K562 treated with DMSO at 1 percent for 12 hours (cell line): Measurements from ENCODE around the gene POLRMT. TPM values are rescaled to one million over a fixed set of nuclear protein-coding genes. Genes with fewer than 3 reads are reported as not detected.

Experiments
- total RNA-seq: library from RNA; unstranded; fragments of 300-600 nt; gene quantifications from 2 replicates; pipeline ENCODE4 v1.2.3, GENCODE V29; 2022; ENCODE audit not compliant: insufficient read depth

Gene POLRMT
- total RNA-seq, result 86.8 and 92.3 TPM in 2 replicates

DNA sequence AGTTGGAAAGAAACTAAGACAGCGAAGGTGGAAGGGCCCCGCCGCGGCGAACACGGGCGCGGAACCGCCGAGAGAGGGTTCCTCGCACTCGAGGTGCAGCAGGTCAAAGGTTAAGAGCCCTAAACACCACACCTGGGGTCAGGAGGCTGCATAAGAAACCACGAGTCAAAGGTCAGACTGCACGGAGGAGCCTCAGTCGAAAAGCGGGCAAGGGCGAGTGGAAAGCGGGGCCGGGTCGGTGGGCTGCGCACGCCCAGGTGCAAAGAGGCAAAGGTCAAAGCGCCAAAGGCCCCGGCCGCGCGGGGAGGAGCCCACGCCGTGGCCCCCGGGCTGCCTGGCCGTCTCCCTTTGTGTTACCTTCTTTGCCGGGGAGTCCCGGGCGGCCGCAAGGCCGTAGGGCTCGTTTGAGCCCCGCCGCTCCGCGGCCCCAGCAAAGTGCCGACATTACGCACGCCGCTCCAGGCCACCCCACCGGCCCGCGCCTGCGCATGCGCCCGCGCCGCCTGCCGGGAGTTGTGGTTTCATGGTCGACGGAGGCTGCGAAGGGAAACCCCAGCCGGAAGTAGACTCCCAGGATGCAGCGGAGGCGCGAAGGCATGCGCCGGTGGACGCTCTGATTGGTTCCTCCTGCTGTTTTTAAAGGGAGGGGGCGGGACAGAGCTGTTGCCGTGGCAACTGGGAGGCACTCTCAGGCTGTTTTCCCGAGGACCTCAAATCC is at the start of gene POLRMT:
POLRMT (minus strand) TSS at position 470 of the 718 bp plus-strand sequence; CDS start at position 445, 25 bp downstream.

DNA sequence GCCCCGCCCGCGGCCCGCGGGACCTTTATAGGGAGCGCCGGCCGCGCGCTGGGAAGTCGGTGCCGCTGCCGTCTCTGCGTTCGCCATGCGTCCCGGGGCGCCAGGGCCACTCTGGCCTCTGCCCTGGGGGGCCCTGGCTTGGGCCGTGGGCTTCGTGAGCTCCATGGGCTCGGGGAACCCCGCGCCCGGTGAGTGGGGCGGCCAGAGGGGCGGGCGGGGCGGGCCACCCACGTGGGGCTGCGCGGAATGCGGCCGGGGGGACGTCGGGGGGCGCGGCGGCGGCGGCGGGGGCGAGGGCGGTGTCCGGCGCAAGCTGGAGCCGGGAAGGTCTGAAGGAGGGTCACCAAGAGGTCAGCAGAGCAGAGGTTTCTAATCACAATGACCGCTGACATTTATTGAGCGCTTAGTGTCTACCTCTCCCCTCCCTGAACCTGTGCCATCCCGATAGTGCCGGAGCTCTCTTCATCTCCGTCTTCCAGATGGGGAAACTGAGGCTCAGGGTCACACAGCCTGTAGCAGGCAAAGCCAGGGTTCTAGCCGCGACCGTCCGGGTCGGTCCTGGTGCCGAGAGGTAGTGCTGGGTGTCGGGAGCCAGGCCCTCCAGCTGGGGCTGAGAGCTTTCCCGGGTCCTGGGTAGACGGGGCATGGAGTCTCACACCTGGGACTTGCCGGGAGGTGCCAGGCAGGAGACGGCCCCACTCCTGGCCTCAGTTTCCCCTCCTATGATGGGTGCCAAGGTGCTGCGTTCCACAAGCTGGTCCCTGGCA is 43.2 kb upstream of the POLRMT start, which contains the start of gene FSTL3:
FSTL3 (plus strand) TSS at position 54 of the 767 bp plus-strand sequence; CDS start at position 86, 32 bp downstream.

DNA sequence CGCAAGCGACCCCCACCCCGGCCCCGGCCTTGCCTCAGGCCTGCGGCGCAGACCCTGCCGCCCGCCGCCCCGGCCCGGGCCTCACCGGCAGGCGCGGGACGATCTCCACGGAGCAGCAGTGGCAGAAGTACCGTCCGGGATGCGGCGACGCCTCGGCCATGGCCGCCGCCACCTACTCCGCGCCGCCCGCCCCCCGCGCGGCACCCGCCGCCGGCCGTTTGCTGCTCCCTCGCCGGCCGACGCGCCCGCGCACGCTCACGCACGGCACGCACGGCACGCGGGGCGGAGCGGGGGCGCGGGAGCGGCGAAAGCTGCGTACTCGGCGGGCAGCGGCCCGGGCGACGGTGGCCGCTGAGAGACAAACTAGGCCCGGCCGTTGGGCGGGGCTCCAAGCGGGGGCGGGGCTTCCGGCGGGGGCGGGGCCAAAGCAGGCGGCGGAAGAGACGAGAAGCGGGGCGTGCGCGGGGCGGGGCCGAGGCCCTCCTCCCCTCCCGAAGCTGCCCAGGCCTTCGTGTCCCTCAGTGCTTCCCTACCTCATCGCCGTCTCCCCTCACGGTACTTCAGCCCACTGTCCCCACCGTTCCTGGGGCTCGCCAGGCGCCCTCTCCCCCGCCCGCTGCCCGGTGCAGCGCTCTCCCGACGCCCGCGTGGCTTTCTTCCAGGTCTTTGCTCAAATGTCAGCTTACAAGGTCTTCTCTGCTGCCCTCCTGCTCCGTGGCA is 29.8 kb upstream of the POLRMT start, which contains the start of gene RNF126:
RNF126 (minus strand) TSS at position 253 of the 720 bp plus-strand sequence; CDS start at position 160, 93 bp downstream.

DNA sequence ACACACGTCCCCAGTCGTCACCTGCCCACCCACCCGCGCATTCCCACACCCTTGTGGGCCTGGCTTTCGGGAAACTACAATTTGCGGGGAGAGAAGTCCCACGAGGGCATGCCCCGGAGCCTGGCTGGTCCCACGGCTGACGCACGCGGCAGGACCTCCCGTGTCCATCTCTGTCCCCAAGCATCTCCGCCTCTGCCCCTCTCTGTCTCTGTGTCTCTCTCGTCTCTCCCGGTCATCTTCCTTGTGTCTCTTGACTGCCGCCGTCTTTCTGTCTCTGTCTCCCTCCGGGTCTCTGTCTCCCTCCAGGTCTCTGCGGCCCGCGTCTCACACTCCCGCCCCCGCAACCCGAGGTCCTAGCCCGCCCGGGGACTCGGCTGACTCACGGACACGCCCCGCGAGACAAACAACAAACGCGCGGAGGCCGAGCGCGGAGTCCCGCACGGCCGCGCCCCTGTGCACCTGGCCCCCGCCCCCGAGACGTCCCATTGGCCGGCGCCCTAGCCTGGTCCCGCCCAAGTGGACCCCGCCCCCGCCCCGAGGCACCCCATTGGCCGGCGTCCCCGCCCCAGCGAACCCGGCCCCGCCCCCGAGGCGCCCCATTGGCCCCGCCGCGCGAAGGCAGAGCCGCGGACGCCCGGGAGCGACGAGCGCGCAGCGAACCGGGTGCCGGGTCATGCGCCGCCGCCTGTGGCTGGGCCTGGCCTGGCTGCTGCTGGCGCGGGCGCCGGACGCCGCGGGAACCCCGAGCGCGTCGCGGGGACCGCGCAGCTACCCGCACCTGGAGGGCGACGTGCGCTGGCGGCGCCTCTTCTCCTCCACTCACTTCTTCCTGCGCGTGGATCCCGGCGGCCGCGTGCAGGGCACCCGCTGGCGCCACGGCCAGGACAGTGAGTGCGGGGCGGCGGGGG is 6.2 kb upstream of the POLRMT start, which contains the start of gene FGF22:
FGF22 (plus strand) TSS at position 627 of the 908 bp plus-strand sequence; CDS start at position 674, 47 bp downstream.

DNA sequence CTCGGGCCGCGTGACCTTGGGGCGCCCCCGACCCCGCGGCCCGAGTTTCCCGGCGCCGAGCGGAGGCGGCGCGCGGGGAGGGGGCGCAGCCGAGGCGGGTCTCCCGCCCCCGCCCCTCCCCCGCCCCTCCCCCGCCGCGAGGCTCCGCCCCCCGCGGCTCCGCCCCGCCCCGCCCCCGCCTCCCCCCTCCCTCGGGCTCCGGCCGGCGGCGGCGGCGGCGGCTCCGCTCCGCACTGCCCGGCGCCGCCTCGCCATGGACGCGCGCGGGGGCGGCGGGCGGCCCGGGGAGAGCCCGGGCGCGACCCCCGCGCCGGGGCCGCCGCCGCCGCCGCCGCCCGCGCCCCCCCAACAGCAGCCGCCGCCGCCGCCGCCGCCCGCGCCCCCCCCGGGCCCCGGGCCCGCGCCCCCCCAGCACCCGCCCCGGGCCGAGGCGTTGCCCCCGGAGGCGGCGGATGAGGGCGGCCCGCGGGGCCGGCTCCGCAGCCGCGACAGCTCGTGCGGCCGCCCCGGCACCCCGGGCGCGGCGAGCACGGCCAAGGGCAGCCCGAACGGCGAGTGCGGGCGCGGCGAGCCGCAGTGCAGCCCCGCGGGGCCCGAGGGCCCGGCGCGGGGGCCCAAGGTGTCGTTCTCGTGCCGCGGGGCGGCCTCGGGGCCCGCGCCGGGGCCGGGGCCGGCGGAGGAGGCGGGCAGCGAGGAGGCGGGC is 43.5 kb downstream of the POLRMT start, which contains the start of gene HCN2:
HCN2 (plus strand) TSS at position 189 of the 703 bp plus-strand sequence; CDS start at position 254, 65 bp downstream.

DNA sequence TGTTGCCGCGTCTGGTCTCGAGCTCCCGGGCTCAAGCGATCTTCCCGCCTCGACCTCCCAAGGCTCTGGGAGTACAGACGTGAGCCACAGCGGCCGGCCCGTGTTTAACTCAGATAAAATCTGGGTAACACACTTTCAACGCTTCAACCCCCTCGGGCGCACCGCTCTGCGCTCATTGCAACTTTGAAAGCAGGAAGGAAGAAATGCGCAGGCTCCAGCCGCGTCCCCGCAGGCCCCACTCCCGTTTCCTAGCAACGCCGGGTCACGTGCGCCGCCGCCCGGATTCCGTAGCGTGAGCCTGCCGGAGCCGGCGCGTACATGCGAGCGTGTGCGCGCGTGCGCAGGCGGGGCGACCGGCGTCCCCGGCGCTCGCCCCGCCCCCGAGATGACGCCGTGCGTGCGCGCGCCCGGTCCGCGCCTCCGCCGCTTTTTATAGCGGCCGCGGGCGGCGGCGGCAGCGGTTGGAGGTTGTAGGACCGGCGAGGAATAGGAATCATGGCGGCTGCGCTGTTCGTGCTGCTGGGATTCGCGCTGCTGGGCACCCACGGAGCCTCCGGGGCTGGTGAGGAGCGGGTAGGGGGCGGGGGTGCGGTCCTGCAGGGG is 61.1 kb downstream of the POLRMT start, which contains the start of gene BSG:
BSG (plus strand) TSS at position 457 of the 603 bp plus-strand sequence; CDS start at position 496, 39 bp downstream.

Other genes with a start within 250 kb of the POLRMT start
- gene C2CD4C, start 224.4 kb downstream of the POLRMT start, total RNA-seq, result not detected in 2 replicates
- 0.49 and 2.1 TPM in 2 replicates for gene SHC2, start 172.5 kb downstream of the POLRMT start, total RNA-seq
- gene MADCAM1, start 137.1 kb downstream of the POLRMT start, total RNA-seq, result 1.0 TPM in 1 of 2 replicates, not detected in the other
- 50.0 and 96.2 TPM in 2 replicates for gene TPGS1, start 126.0 kb downstream of the POLRMT start, total RNA-seq
- 134 and 173 TPM in 2 replicates for gene CDC34, start 101.8 kb downstream of the POLRMT start, total RNA-seq
- 2.5 and 3.2 TPM in 2 replicates for gene GZMM, start 89.5 kb downstream of the POLRMT start, total RNA-seq
- 539 and 624 TPM in 2 replicates for gene BSG, start 60.9 kb downstream of the POLRMT start, total RNA-seq
- gene HCN2, start 43.7 kb downstream of the POLRMT start, total RNA-seq, result 3.5 and 4.7 TPM in 2 replicates
- gene FGF22, start 6.3 kb upstream of the POLRMT start, total RNA-seq, result 0.58 and 0.74 TPM in 2 replicates
- gene RNF126, start 29.7 kb upstream of the POLRMT start, total RNA-seq, result 77.4 and 85.9 TPM in 2 replicates
- 5.5 and 11.6 TPM in 2 replicates for gene FSTL3, start 42.9 kb upstream of the POLRMT start, total RNA-seq
- gene PRSS57, start 61.9 kb upstream of the POLRMT start, total RNA-seq, result 26.1 and 36.0 TPM in 2 replicates
- 11.5 and 13.7 TPM in 2 replicates for gene PALM, start 75.4 kb upstream of the POLRMT start, total RNA-seq
- gene MISP, start 117.6 kb upstream of the POLRMT start, total RNA-seq, result 0.38 TPM in 1 of 2 replicates, not detected in the other
- 169 and 333 TPM in 2 replicates for gene PTBP1, start 163.9 kb upstream of the POLRMT start, total RNA-seq
- 24.0 and 30.0 TPM in 2 replicates for gene PLPPR3, start 188.4 kb upstream of the POLRMT start, total RNA-seq
- gene AZU1, start 194.3 kb upstream of the POLRMT start, total RNA-seq, result 0.39 and 2.1 TPM in 2 replicates
- not detected in 2 replicates for gene PRTN3, start 207.5 kb upstream of the POLRMT start, total RNA-seq
- gene ELANE, start 218.8 kb upstream of the POLRMT start, total RNA-seq, result not detected in 2 replicates
- 28.7 and 52.0 TPM in 2 replicates for gene CFD, start 226.1 kb upstream of the POLRMT start, total RNA-seq